C4-2B (cell line): Measurements from ENCODE around the gene P3H3.

Experiments
- CTCF ChIP-seq: fragments of 450-650 bp; conservative IDR thresholded peaks from 2 replicates; pipeline ENCODE4 v1.5.1; 2017; ENCODE audit warnings: mild to moderate bottlenecking
- ZFX ChIP-seq: fragments of 450-650 bp; IDR thresholded peaks from 2 replicates; pipeline ENCODE4 v1.6.1; 2017

- no peak for TF ChIP-seq CTCF
- TF ChIP-seq ZFX, result no peak
Observed at GRCh38 chr12:6847676-6848075, 19.5 kb downstream of the P3H3 start.
